GM13977 (cell line): ENCODE results near the gene NPPA.

Experiments used
- DNase-seq: peaks from one replicate; pipeline ENCODE4 v3.0.0; 2012; ENCODE audit warnings: low spot score
- in situ Hi-C: fragments of 300-500 bp; cut with MboI; formaldehyde crosslinking; loops from one replicate; pipeline ENCODE4 v1.12.0; 2022; ENCODE audit warnings: low sequenced_read_pairs, low pct_unique_long_range_greater_than_20kb, mixed read lengths, inconsistent platforms; ENCODE audit not compliant: unreplicated experiment
- TF ChIP-seq, protein P1 (sequence below): IDR thresholded peaks from 2 replicates; pipeline ENCODE4 v1.5.1; 2012; ENCODE audit warnings: mild to moderate bottlenecking, control low read depth; ENCODE audit not compliant: insufficient read depth; ENCODE audit errors: extremely low read depth, missing control alignments

Gene NPPA

DNA sequence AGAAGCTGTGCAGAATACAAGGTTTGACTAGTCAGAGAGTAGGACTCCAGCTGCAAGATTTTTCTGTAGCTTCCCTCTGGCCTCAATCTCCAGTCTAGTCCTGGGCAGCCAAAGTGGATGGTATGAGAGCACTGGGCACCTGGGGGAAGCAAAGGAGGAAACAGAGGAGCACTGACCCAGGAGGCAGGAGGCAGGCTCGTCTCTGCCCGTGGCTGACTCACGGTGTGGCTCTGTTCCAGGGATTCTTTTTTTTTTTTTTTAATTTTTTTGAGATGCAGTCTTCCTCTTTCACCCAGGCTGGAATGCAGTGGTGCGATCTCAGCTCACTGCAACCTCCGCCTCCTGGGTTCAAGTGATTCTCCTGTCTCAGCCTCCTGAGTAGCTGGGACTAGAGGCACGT lies 15.3 kb upstream of the NPPA start:
- in situ Hi-C loops, result no loop called here
- no peak for DNase-seq
- TF ChIP-seq, protein P1, sequence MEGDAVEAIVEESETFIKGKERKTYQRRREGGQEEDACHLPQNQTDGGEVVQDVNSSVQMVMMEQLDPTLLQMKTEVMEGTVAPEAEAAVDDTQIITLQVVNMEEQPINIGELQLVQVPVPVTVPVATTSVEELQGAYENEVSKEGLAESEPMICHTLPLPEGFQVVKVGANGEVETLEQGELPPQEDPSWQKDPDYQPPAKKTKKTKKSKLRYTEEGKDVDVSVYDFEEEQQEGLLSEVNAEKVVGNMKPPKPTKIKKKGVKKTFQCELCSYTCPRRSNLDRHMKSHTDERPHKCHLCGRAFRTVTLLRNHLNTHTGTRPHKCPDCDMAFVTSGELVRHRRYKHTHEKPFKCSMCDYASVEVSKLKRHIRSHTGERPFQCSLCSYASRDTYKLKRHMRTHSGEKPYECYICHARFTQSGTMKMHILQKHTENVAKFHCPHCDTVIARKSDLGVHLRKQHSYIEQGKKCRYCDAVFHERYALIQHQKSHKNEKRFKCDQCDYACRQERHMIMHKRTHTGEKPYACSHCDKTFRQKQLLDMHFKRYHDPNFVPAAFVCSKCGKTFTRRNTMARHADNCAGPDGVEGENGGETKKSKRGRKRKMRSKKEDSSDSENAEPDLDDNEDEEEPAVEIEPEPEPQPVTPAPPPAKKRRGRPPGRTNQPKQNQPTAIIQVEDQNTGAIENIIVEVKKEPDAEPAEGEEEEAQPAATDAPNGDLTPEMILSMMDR, result no peak

DNA sequence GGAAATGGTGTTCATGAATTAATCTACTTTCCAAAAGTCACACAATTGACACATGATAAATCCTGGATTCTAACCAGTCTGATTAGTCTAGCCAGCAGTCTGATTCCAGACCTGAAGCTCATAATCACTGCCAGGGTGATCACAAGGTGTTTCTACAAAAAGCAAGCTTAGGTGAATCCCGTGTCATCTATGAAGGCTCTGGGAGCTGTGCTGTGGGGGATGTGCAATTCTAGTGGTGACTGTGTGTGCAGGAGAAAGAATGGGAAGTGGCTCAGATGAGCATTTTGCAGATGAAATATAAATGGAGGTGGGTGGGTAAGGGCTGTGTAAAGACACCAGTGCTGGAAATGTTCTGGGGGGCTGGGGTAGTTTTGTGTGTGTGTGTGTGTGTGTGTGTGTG lies 13.0 kb upstream of the NPPA start:
- in situ Hi-C loops, result no loop called here

DNA sequence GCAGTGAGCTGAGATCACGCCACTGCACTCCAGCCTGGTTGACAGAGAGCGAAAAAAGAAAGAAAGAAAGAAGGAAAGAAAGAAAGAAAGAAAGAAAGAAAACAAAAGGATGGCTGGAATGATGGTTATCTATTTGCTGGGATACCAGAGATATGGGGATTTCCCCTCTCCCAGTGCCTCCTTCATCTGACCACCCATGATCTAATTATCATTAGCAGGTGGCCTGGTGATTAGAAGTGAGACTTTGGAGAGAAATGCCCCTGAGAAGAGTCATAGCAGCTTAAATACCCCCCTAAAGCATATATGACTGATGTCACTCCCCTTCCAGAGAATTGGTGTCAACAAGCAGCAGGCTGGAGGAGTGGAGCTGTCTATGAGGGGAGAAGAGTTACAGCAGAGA lies 12.5 kb upstream of the NPPA start:
- in situ Hi-C loops, result no loop called here

More for the DNA sequence above, 13.0 kb upstream of the NPPA start:
- TF ChIP-seq, protein P1, result no peak
- no peak for DNase-seq

DNA sequence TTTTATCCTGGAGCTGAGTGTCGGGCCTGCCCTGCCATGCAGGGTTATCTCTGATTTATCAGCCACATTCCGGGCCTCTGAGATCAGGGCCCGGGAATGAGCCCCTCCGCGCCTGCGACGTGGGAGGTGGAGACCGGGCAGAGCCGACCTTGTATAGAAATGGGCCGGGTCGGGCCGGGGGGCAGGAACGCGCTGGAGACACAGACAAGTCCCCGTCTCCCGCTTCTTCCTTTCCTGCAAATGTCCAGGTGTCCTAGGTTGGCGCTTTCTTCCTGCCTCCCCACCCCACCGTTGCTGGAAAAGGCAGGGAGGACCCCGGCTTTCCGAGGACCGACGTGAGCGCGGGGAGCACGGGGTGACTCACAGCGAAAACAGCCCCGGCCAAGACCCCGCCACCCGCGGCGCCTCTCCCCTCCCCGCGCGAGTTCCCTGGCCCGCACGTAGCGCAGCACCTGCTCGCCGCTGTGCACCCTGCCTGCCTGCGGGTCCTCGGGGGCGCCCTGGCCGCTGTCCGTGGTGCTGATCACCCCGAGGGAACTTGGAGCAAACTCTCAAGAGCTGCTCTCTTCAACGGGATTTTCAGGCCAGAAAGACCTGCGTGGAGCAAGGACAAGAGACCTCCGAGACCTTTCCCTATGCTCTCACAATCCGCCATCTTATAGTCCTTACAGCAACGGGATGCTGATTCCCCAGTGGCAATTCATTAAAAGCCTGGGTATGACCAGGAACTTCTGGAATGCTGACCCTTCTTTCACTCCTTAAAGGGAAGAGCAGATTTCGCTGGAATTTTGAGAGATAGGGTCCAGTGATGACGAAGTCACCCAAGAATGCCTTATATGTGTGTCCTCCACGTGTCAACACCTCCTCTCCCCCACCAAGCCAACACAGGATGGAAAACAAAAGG lies 11.6 kb upstream of the NPPA start:
- in situ Hi-C loops, result no loop called here
- DNase-seq, result peak; percentile 86
- TF ChIP-seq, protein P1, result peak; percentile 26

More for the DNA sequence above, 12.5 kb upstream of the NPPA start:
- TF ChIP-seq, protein P1, result no peak
- DNase-seq, result no peak

DNA sequence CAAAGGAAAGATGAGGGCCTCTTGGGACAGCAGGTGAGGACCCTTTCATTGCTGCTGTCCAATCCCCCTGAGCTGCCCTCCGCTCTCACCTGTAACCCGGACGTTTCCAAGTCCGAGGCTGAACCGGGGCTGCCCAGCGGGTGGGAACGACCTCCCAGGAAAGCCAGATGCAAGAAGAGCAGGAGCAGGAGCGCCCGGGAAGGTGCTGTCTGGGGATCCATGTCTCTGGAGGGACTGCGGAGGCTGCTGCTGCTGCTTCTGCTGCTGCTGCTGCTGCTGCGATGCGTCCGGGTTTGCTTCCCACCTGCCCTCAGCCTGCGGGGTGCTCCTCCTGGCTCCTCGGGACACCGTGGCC lies 11.0 kb upstream of the NPPA start, which contains the start of gene NPPB:
NPPB (minus strand) TSS at position 333 of the 355 bp plus-strand sequence; CDS start at position 221, 112 bp downstream.
- in situ Hi-C loops, result no loop called here
- DNase-seq, result no peak
- TF ChIP-seq, protein P1, result no peak

DNA sequence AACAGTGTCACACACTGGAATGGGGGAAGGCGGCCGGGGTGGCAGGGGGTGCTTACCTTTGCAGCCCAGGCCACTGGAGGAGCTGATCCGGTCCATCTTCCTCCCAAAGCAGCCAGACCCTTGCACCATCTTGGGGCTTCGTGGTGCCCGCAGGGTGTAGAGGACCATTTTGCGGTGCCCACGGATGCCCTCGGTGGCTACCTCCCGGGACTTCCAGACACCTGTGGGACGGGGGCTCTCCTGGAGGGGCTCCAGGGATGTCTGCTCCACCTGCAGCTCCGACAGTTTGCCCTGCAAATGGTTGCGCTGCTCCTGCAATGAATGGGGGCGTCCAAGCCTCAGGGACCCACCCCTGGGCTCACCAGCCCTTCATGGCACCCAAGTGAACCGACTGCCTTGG lies 10.6 kb upstream of the NPPA start:
- in situ Hi-C loops, result no loop called here
- TF ChIP-seq, protein P1, result no peak
- no peak for DNase-seq
